ENCODE measurements around the gene HMGA1.
"Not testable (repeated sequence)": the region's sequence is repeated elsewhere in the genome, so short reads cannot be mapped to it uniquely, and the experiment has no call there.

Gene HMGA1

DNA sequence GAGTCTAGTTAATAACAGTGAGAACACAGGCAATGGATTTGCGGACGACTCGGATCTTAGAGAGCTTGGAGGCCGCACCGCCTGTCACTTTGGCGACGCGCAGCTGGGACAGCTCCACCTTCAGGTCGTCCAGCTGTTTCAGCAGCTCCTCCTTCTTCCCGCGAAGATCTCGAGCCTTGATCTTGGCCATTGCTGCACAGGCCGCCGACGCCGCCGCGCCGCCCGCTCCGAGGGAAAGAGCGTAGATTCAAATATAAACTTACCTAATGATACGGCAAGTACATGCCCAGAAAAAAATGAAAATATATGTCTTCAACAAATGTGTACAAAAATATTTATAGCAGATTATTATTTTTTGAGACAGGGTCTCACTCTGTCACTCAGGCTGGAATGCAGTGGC lies 26.8 kb downstream of the HMGA1 start:
- DNase-seq = not testable (repeated sequence)

DNA sequence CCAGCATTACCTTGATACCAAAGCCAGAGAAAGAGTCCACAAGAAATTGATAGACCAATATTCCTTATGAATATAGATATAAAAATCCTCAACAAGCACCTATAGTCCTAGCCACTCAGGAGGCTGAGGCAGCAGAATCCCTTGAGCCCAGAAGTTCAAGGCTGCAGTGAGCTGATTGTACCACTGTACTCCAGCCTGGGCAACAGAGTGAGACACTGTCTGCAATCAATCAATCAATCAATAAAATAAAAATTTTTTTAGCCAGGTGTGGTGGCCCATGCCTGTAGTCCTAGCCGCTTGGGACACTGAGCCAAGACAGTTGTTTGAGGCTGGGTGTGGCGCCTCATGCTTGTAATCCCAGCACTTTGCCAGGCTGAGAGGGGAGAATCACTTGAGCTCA lies 31.1 kb downstream of the HMGA1 start:
- no peak for DNase-seq

DNA sequence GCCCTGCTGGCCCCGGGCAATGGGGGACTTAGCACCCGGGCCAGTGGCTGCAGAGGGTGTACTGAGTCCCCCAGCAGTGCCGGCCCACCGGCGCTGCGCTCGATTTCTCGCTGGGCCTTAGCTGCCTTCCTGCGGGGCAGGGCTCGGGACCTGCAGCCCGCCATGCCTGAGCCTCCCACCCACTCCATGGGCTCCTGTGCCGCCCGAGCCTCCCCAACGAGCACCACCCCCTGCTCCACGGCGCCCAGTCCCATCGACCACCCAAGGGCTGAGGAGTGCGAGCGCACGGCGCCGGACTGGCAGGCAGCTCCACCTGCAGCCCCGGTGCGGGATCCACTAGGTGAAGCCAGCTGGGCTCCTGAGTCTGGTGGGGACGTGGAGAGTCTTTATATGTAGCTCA lies 32.5 kb downstream of the HMGA1 start:
- not testable (repeated sequence) for DNase-seq

DNA sequence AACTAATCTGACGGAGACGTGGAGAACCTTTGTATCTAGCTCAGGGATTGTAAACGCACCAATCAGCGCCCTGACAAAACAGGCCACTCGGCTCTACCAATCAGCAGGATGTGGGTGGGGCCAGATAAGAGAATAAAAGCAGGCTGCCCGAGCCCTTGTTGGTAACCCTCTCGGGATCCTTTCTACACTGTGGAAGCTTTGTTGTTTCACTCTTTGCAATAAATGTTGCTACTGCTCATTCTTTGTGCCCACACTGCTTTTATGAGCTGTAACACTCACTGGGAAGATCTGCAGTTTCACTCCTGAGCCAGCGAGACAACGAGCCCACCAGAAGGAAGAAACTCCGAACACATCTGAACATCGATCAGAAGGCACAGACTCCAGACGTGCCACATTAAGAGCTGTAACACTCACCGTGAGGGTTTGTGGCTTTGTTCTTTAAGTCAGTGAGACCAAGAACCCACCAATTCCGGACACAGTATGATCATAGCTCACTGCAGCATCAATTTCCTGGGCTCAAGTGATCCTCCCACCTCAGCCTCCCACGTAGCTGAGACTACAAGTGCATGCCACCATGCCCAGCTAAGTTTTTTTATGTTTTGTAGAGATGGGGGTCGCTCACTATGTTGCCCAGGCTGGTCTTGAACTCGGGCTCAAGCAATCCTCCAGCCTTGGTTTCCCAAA lies 33.1 kb downstream of the HMGA1 start:
- DNase-seq = not testable (repeated sequence)

DNA sequence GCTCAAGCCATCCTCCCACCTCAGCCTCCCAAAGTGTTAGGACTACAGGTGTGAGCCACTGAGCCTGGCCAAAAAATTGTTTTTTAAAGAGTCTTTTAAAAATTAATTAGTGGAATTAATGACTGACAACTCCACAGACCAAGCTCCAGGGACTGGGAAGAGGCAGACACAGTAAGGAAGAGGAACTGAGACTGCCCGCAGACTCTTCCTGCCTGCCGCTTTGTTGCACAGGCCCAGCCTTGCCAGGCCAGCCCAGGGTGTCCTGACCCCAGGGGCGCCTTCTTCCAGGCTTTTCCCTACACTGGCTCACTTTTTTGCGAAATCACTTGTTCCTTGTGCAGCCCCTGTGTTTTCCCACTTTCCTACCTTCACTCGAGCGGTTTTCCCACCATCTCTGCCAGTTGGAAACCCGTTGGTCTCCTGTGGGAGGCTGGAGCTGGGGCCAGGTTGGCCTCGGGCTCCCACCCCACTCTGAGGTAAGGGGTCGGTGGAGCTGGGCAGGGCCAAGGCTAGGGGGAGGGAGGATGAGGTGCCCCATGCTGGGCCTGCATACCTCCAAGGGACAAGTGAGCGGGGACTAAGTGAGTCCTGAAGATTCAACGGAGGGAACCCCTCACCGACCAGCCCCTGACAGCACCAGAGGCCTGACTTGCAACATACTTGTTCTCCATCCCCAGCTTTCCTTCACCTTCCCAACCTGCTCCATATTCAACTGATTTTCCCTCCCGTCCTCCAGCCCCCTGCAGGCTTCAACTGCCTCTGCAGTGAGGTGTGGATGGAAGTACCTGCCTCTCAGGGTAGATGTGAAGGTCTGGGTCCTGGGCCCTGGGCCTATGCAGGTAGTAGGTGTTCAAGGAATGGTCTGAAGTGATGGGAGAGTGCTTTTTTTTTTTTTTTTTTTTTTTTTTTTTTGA lies 35.6 kb downstream of the HMGA1 start:
- no peak for DNase-seq

DNA sequence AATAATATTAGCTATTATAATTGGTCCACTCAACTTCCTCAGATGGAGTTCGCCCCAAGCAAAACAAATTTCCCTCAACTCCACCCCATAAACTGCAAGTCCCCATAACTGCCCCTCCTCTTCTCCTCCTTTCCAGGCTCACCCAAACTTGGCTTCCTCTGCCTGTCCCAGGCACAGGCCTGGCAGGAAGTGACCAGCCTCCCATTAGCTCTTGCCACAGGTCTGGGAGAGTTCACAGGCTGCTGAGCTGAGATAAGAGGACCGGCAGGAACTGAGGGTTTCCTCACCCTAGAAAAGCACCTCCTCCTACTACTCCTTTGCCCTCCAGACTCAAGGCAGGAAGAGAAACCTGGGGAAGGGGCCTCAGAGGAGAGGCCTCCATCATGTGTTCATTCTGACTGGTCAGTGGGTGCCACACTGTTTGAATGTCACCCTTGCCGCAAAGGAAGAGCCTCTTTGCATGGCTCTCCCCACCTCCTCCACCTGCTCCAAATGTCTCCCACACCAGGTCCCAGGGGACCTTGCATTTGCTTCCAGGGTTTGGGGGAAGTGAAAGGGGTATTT lies 36.7 kb downstream of the HMGA1 start:
- DNase-seq = no peak

DNA sequence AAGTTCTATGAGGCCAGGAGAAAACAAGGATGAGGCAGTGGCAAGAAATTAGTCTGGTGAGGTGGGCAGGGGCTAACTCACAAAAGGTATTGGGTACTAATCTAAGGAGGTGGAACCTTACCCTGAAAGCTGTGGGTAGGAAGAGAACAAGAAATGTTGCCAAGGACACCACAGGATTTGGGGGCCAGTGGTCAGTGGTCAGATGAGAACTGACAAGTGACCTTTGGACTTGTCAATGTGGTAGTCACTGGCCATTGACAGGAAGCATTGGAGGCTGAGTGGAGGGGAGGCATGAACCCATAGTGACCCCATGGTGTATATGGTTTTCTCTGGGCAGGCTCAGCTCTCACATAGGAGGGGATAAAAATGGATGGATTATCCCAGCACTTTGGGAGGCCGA lies 37.5 kb downstream of the HMGA1 start:
- DNase-seq = no peak

DNA sequence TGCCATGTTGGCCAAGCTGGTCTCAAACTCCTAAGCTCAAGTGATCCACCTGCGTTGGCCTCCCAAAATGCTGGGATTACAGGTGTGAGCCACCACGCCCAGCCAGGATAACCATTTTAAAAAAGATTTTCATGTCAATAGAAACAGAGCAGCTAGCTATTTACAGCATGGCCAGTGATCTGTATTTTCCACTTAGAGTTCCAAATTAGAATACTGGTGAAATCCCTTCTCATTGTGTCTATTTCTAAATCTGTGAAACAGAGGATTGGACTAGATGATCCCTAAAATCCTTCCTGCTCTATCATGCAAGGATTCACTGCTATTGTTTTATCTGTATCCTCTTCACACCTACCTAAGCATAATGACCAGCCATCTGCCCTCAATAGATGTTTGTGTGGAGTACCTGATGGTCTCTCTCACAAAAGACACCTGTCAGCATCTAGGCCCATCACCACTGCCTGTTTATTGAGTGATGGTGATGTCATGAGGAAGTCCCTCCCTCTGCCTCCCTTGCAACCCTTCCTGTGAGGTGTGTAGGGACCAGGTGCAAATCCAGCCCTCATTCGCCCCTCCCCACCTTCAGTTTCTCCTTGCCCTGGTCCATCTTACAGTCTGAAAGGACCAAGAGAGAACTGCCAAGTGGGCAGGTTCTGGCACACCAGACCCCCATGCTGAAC lies 38.6 kb downstream of the HMGA1 start:
- no peak for DNase-seq

DNA sequence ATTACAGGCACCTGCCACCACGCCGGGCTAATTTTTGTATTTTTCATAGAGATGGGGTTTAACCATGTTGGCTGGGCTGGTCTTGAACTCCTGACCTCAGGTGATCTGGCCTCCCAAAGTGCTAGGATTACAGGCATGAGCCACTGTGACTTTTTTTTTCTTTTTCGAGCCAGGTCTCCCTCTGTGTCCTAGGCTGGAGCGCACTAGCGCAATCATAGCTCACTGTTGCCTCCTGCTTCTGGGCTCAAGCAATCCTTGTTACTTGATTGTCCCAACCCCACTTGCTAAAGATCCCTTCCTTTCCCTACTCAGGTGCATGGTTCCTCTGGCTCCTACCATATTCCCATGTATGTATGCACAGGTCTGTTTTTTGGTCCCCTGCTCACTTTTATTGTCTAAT lies 39.5 kb downstream of the HMGA1 start:
- DNase-seq = no peak

DNA sequence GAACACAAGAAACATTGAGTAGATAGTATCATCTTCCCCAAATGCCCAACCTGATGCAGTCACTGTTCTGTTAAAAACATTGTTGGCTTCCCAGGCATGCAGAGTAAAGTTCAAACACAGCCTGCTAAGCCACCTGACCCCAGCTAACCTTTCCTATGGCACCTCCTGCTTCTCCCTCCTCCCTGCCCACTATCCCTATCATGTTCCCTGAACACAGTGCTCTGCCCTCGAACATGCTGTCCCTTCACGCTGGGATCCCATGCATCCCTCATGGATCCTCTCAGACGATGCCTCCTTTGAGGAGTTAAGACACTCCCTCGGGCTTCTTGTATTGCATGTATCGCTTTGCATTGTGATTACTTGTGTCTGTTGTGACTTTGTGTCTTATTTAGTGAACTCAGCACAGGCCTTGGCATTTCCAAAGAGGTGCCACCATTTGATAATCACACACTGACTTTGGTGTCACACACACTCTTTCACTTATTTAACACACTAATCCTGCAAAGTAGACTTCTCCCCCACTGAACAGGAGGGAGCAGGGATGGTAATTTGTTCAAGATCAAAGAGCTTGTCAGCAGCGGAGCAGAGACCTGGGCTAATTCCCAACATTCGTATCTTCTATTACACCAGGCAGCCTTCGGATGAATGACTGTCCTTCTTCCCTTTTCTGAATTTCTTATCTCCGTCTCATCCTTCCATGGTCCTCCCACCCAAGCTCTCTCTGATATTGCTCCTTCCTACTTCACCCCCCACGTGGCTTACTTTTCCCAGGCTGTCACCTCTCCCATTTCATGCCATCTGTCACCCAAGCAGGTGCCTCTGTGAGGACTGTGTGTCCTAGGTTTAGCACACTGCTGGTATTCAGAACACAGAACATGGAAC lies 40.4 kb downstream of the HMGA1 start:
- DNase-seq = no peak

DNA sequence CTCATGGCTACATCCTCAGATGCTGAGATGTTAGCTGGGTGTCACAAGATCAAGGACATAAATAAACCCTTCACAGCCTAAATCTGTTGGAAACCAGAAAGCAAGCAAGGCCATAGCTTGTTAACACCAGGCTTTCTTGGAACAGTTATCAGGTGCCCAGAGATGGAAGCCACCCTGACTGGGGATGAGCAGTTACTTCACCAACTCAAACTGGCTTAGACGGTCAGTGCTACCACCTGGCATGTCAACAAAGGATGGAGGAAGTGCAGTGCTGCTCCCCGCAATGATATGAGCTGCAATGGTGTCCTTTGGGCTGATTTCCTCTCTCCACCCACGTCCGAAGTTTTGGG lies 41.1 kb downstream of the HMGA1 start:
- no peak for DNase-seq

DNA sequence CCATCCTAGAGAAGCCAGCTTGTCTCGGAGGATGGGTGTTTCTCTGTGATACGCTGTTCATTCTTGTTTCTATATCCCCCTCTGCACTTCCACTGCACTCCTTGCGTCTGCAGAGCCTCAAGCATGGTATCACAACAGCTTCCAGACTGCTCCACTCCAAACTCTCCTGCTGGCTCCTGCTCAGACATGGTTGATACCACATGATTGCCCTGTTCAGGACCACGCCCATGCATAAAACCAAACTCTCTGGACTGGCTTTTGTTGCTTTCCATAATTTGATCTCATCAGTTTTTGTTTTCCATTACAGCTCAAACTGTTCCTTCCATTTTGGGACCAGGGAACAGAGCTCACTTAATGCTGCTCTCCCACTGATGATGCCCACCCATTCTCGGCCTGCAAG lies 42.2 kb downstream of the HMGA1 start:
- no peak for DNase-seq

DNA sequence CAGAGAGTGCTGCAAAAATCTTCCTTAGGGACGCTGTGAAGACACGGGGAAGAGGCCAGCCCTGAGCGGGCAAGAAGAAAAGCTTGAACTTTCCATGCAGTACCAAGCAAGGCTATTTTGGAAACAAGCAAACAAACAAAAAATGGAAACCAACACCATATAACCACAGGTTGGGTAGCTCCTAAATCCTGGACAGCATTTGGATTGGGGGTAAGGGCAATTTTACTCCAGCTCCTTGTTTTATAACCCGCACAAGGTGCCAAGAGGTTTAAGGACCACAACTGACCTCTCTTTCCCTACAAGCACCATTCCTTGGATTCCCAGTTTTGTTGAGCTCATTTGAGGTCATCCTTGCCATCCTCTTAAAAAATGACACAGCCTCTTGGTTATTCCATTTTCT lies 43.5 kb downstream of the HMGA1 start:
- DNase-seq = no peak

DNA sequence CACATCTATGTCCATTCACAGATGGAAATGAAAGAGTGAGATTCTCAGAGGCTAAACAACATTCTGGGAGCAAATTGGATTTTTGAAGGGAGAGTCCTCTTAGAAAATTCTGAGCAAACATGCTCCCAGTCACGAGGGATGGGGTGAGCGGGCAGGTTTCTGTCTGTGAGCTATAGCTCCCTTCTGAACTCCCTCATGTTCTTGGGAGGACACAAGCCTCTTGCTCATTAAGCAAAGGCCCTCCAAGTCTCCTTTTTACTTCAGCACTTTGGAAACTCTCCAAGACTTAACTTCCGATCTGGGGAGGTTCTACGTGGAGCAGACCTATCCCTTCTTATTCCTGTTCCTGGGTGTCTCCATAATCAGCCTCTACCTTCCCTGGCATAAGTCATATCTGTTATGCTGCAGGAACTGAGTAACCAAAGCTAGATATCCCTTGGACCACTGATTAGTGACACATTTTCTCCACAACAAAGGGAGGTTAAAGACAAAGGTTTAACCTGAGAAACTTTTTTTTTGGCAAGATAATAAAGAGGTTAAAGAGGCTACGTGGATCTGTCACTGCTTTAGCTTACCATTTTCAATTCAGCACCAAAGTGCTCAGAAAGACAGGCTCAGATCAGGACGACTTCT lies 45.1 kb downstream of the HMGA1 start:
- no peak for DNase-seq

DNA sequence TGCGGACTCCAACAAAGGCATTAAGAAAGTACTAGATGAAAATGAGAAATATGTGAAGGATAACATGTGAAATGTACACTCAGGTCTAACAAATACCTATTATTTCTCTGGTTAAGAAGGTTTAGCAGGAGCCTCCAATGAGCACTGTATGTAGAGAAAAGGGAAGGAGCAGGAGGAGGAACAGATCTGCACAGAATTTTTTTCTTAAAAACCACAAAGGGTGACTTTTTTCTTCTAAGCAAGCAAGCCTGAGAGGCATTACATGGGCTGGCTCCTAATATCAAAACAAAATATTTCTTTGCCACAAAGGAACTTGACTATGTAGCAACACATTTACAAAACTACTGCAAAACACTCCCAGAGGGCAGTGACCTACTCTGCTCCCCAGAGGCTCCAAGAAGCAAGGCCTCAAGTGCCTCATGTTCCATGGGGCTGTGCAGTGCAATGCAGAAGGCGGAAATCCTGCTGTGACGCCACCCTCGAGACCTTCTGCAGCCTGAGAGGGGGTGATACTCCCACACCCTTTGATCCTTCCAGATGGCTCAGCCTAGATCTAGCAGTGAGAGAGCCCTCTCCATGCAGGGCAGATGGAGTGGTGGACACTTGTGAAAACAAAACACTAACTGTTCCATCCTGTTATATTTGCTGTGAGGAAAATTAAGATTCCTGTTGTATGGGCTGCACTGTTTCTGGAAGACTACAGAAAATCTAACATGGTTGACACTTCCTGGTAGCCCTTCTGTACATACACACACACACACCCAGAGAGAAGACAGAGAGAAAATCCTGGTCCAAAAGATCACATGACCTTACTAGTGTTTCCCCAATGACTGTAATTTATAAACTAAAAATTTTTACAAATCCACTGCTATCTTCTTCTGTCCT lies 48.1 kb downstream of the HMGA1 start:
- DNase-seq = no peak

DNA sequence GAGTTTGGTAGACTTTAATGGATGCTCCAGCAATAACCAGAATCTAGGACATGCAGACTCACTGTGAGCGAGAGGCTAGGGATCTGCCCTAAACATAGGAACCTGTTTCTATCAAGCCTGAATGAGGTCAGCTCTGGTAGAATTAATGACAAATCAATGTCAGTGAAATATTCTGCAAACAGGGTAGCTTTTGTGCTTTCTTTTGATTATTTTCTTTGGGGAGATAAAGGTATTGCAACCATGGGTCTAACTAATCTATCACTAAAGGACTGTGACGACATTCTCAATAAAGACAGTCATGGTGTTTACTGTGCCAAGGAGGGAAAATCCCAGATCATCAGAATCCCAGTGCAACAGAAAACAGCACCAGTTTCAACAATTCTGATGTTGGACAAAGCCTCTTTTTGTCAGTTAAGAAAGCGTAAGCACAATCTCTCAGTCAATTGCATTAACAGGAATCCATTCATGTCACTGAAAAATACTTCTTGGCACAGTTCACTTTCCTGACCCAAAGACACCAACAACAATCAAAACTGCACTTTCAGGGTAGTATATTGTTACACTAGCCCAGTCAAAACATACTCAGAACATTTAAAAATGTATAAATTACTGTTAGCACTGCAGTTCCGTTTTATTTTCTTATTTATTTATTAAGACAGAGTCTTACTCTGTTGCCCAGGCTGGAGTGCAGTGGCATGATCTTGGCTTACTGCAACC lies 48.9 kb downstream of the HMGA1 start:
- no peak for DNase-seq

DNA sequence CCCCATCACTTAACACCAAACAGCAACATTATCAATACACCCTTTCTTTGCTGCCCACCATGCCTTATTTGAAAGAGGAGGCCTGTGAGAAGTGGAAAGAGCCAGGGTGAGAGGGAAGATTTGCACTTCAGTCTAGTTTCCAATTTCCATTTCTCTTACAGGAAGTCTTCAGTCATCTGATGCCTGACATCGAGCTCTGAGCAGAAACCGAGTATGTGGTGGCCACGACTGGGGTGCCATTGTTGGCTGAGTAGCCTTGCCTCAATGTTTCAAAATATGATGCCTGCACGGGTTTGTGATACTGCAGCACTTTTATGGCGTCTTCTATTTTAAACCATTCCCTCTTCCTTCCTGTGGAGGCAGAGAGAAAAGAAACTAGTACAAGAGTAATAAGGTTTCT lies 51.9 kb downstream of the HMGA1 start:
- DNase-seq = no peak

DNA sequence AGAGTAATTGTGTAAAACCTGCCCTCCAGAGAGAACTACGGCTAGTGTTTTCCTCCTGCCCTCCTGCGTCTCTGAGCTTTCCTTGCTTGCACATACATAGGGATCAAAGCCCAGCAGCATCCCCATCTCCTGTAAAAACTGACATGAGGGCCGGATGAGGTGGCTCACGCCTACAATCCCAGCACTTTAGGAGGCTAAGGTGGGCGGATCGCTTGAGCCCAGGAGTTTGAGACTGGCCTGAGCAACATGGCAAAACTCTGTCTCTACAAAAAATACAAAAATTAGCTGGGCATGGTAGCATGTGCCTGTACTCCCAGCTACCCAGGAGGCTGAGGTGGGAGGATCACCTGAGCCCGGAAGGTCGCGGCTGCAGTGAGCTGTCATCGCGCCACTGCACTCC lies 52.5 kb downstream of the HMGA1 start:
- DNase-seq = no peak

DNA sequence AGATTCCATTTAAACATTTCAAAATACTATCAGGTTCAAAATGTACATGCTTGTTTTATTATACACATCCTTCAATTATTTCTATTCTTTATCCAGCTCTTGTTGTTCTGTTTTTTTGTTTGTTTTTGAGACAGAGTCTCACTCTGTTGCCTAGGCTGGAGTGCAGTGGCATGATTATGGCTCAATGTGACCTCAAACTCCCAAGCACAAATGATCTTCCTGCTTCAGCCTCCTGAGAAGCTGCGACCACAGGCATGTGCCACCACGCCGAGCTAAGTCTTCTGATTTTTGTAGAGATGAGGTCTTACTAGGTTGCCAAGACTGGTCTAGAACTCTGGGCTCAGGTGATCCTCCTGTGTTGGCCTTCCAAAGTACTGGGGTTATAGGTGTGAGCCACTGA lies 56.3 kb downstream of the HMGA1 start:
- no peak for DNase-seq

DNA sequence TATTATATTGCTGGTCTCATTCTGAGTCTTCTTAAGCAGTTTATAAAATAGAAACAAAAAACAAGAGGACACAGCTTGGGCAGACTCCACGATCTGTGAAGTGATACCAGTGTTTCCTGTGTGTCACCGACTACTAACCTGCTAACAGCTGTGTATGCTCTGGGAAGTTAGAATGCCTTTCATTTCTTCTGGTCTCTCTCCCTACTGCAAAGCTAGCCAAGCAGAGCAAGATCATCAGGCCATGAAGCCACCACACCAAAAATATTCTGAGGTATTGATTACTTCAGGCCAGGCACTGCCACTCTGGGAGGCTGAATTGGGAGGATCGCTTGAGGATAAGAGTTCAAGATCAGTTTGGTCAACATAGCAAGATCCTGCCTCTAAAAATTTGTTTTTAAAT lies 59.0 kb downstream of the HMGA1 start:
- DNase-seq = no peak

Data from effector CD8-positive, alpha-beta T cell (primary cell).